Measurements from ENCODE around the gene SLC1A2. TPM values are rescaled to one million over a fixed set of nuclear protein-coding genes. Genes with fewer than 3 reads are reported as not detected.

SLC1A2 gene
- total RNA-seq, 1 donor from 2014 or later = 0.25 TPM

GRCh38 chr11:35381709-35382322, 37.5 kb downstream of the SLC1A2 start:
- no peaks in the 10 kb centered on the region for H3K79me2 ChIP-seq (ENCODE audit: insufficient read depth, low read length)
- H3K4me1 Mint-ChIP-seq (ENCODE audit: low read depth, unreplicated experiment) = peaks cover 4% of the 10 kb centered on the region
- H3K4me3 ChIP-seq (ENCODE audit: insufficient read depth, low read depth, low read length) = no peak overlapping the region
- H3K9me3 ChIP-seq (ENCODE audit: insufficient read depth, low read depth, low read length) = no peaks in the 10 kb centered on the region
- DNase-seq (ENCODE audit: low read depth) (no peak), FAIRE-seq (no peak)
- no peak overlapping the region for H3K4me3 Mint-ChIP-seq (ENCODE audit: unreplicated experiment)
- H3K4me1 ChIP-seq (ENCODE audit: insufficient read depth, low read length) = peaks cover 13% of the 10 kb centered on the region
- H4K20me1 ChIP-seq (ENCODE audit: insufficient read depth, low read length) = no peaks in the 10 kb centered on the region
- H3K27me3 ChIP-seq (ENCODE audit: insufficient read depth, low read length) = no peaks in the 10 kb centered on the region
- TF ChIP-seq EZH2 (IDR thresholded peaks at IDR 0.05; ENCODE audit: insufficient read depth, low read length) (no peak), CTCF (IDR thresholded peaks at IDR 0.05; ENCODE audit: insufficient read depth, low read depth, low read length) (no peak)
- H3K36me3 Mint-ChIP-seq (ENCODE audit: low read depth, unreplicated experiment) = no peaks in the 10 kb centered on the region
- peaks cover 8% of the 10 kb centered on the region for H3K27me3 Mint-ChIP-seq (ENCODE audit: low read depth, unreplicated experiment)
- H2AFZ ChIP-seq (ENCODE audit: low read depth, low read length) = no peak overlapping the region
- H3K36me3 ChIP-seq (ENCODE audit: insufficient read depth, low read length) = no peaks in the 10 kb centered on the region
- no peak overlapping the region for H3K27ac ChIP-seq (ENCODE audit: low read depth, low read length)
- H3K27ac Mint-ChIP-seq (ENCODE audit: unreplicated experiment) = no peak overlapping the region
- H3K9me3 Mint-ChIP-seq (ENCODE audit: unreplicated experiment) = peaks cover 2% of the 10 kb centered on the region
- H3K4me2 ChIP-seq (ENCODE audit: low read length) = no peak overlapping the region
- no peak overlapping the region for H3K9ac ChIP-seq (ENCODE audit: low read length)

GRCh38 chr11:35380603-35381002, 38.8 kb downstream of the SLC1A2 start:
- Histone ChIP-seq H3K27ac (ENCODE audit: low read depth, low read length) (no peak overlapping the region), H4K20me1 (ENCODE audit: insufficient read depth, low read length) (no peaks in the 10 kb centered on the region), H3K4me2 (ENCODE audit: low read length) (peak overlapping the region; percentile 51), H3K4me1 (ENCODE audit: insufficient read depth, low read length) (peaks cover 14% of the 10 kb centered on the region), H3K36me3 (ENCODE audit: insufficient read depth, low read length) (no peaks in the 10 kb centered on the region), H3K9ac (ENCODE audit: low read length) (no peak overlapping the region), H3K27me3 (ENCODE audit: insufficient read depth, low read length) (no peaks in the 10 kb centered on the region), H3K9me3 (ENCODE audit: insufficient read depth, low read depth, low read length) (no peaks in the 10 kb centered on the region), H3K79me2 (ENCODE audit: insufficient read depth, low read length) (no peaks in the 10 kb centered on the region), H3K4me3 (ENCODE audit: insufficient read depth, low read depth, low read length) (no peak overlapping the region), H2AFZ (ENCODE audit: low read depth, low read length) (peak overlapping the region; percentile 1)
- no peak for DNase-seq (ENCODE audit: low read depth)
- Mint-ChIP-seq H3K9me3 (ENCODE audit: unreplicated experiment) (peaks cover 2% of the 10 kb centered on the region), H3K27ac (ENCODE audit: unreplicated experiment) (no peak overlapping the region), H3K36me3 (ENCODE audit: low read depth, unreplicated experiment) (no peaks in the 10 kb centered on the region), H3K27me3 (ENCODE audit: low read depth, unreplicated experiment) (peaks cover 8% of the 10 kb centered on the region), H3K4me1 (ENCODE audit: low read depth, unreplicated experiment) (peaks cover 4% of the 10 kb centered on the region), H3K4me3 (ENCODE audit: unreplicated experiment) (no peak overlapping the region)
- FAIRE-seq = no peak
- TF ChIP-seq EZH2 (IDR thresholded peaks at IDR 0.05; ENCODE audit: insufficient read depth, low read length) = no peak
- no peak for TF ChIP-seq CTCF (IDR thresholded peaks at IDR 0.05; ENCODE audit: insufficient read depth, low read depth, low read length)

- no peak overlapping the region for H2AFZ ChIP-seq (ENCODE audit: low read depth, low read length)
- H3K4me1 Mint-ChIP-seq (ENCODE audit: low read depth, unreplicated experiment) = peaks cover 5% of the 10 kb centered on the region
- H3K79me2 ChIP-seq (ENCODE audit: insufficient read depth, low read length) = no peaks in the 10 kb centered on the region
- no peak for DNase-seq (ENCODE audit: low read depth)
- no peak overlapping the region for H3K4me3 Mint-ChIP-seq (ENCODE audit: unreplicated experiment)
- no peaks in the 10 kb centered on the region for H4K20me1 ChIP-seq (ENCODE audit: insufficient read depth, low read length)
- peaks cover 15% of the 10 kb centered on the region for H3K27me3 Mint-ChIP-seq (ENCODE audit: low read depth, unreplicated experiment)
- H3K36me3 Mint-ChIP-seq (ENCODE audit: low read depth, unreplicated experiment) = no peaks in the 10 kb centered on the region
- H3K9me3 ChIP-seq (ENCODE audit: insufficient read depth, low read depth, low read length) = no peaks in the 10 kb centered on the region
- no peak for FAIRE-seq
- H3K4me1 ChIP-seq (ENCODE audit: insufficient read depth, low read length) = peaks cover 14% of the 10 kb centered on the region
- no peaks in the 10 kb centered on the region for H3K36me3 ChIP-seq (ENCODE audit: insufficient read depth, low read length)
- H3K27ac Mint-ChIP-seq (ENCODE audit: unreplicated experiment) = no peak overlapping the region
- peaks cover 2% of the 10 kb centered on the region for H3K9me3 Mint-ChIP-seq (ENCODE audit: unreplicated experiment)
- H3K27me3 ChIP-seq (ENCODE audit: insufficient read depth, low read length) = no peaks in the 10 kb centered on the region
- TF ChIP-seq CTCF (IDR thresholded peaks at IDR 0.05; ENCODE audit: insufficient read depth, low read depth, low read length) (no peak), EZH2 (IDR thresholded peaks at IDR 0.05; ENCODE audit: insufficient read depth, low read length) (no peak)
- H3K4me2 ChIP-seq (ENCODE audit: low read length) = no peak overlapping the region
- no peak overlapping the region for H3K4me3 ChIP-seq (ENCODE audit: insufficient read depth, low read depth, low read length)
- H3K9ac ChIP-seq (ENCODE audit: low read length) = no peak overlapping the region
- no peak overlapping the region for H3K27ac ChIP-seq (ENCODE audit: low read depth, low read length)
Observed at GRCh38 chr11:35377262-35377661, 42.1 kb downstream of the SLC1A2 start.
